ENCODE data around the gene GPR143.
"Not testable (repeated sequence)": the region's sequence is repeated elsewhere in the genome, so short reads cannot be mapped to it uniquely, and the experiment has no call there.

The GPR143 gene

DNA sequence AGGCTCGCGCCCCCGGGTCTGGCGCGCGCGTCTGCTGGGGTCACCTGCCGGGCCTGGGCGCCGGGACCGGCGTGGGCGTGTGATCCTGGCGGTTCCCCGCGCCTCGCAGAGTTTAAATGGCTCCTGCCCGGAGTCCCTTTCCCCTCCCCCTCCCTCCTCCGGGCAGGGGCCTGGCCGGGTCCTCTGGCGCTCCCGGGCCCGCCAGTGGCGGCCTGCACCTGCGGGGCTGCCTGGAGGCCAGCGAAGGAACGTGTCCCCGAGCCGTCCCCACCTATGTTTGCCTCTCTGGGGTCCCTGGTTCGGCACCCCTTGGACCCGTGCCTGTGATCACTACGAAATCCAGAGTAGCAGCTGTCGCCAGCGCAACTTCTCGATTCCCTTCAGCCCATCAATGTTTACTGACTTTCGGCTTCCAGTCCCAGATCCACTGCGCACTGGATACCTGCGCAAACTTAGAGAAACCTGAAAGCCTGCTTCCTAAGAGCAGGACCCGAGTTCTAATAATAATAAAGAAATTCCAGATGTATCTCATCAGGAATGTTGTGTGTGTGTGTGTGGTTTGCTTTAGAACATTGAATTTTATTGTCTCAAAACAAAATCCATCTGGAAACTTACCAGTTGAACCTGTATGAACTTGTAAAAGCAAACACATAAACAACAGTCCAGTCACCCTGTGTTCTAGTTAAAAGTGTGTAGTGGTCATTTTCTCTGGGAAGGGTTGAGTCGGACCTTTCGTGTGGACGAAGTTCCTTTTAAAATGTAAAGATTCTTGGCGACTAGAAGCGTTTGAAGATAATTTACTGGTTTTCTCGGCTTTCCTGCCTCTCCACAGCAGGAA lies 21.4 kb upstream of the GPR143 start:
- FAIRE-seq (no peak), DNase-seq (ENCODE audit: insufficient read length) (no peak)
- TF ChIP-seq POLR2AphosphoS5 (IDR thresholded peaks at IDR 0.05; ENCODE audit: low read depth, low read length): no peak
- no peak for TF ChIP-seq POLR2A (IDR thresholded peaks at IDR 0.05; ENCODE audit: low read depth, low read length)
- TF ChIP-seq TAF1 (IDR thresholded peaks at IDR 0.05; ENCODE audit: borderline replicate concordance, low read depth, low read length): no peak

DNA sequence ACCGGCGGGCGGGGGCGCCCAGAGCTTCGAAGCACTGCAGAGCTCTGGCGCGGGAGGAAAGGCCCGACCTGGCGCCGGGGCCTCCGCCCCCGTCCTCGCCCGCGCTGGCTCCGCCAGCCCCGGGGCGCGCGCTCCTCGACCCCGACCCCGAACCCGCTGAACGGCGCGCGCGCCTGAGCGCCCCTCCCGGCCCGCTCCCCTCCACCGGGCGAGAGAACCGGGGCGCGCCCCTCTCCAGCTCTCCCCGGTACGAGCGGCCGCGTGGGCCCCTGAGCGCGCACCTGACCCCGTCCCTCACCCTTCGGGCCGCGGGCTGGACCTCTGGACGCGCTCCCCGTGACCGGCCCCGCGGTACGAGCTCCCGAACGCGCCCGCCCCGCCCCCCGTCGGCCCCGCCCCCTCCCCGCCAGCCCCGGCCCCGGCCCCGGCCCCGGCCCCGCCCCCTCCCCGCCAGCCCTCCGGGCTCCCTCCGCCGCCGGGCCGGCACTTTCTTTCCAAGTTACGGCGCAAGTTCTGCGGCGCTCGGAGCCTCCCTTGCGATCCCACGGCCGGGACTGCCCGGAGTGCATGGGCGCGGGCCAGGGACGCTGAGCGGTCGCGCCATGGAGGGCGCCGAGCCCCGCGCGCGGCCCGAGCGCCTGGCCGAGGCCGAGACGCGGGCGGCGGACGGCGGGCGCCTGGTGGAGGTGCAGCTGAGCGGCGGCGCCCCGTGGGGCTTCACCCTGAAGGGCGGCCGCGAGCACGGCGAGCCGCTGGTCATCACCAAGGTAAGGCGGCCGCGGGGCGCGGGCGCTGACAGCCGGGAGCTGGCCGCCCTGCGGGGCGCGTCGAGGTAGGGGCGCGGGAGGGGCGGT lies 20.5 kb upstream of the GPR143 start, which contains the start of gene SHROOM2:
SHROOM2 (plus strand) TSS at position 486 of the 854 bp plus-strand sequence; CDS start at position 603, 117 bp downstream.
- TF ChIP-seq POLR2AphosphoS5 (IDR thresholded peaks at IDR 0.05; ENCODE audit: low read depth, low read length) (no peak), POLR2A (IDR thresholded peaks at IDR 0.05; ENCODE audit: low read depth, low read length) (no peak), TAF1 (IDR thresholded peaks at IDR 0.05; ENCODE audit: borderline replicate concordance, low read depth, low read length) (no peak)
- FAIRE-seq: no peak
- DNase-seq (ENCODE audit: insufficient read length): no peak

DNA sequence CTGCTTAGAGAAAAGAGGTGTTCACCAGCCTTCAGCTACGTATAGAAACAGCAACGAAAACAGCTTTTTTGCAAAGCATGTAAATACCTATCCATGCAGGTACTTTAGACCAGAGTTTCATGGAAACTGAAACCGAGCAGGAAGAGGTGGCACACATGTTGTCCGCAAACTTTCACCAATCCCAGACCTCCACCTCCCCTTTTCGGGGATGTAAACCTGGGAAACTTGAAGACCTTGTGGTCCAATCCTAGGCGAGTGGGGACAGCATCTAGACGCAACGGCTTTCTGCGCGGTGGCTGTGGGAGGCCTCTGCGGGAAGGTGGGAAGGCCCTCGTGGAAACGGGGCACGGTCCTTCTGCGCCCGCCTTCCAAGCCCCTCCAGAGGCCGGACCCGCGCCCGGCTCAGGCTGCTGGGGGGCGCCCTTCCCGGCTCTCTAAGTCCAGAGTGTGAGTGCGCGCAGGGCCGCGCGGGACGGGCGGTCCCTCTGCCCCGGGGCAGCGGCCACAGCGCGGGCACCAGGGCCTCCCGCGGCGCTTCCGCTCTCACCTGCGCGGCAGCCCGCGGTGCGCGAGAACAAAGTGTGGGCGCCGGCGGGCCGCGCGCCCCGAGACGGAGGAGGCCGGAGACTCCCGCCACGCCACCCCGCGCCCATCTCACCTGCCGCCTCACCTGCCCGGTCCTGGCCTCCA lies 19.8 kb upstream of the GPR143 start:
- FAIRE-seq (no peak), DNase-seq (ENCODE audit: insufficient read length) (no peak)
- TF ChIP-seq POLR2A (IDR thresholded peaks at IDR 0.05; ENCODE audit: low read depth, low read length) (no peak), POLR2AphosphoS5 (IDR thresholded peaks at IDR 0.05; ENCODE audit: low read depth, low read length) (no peak), TAF1 (IDR thresholded peaks at IDR 0.05; ENCODE audit: borderline replicate concordance, low read depth, low read length) (no peak)

DNA sequence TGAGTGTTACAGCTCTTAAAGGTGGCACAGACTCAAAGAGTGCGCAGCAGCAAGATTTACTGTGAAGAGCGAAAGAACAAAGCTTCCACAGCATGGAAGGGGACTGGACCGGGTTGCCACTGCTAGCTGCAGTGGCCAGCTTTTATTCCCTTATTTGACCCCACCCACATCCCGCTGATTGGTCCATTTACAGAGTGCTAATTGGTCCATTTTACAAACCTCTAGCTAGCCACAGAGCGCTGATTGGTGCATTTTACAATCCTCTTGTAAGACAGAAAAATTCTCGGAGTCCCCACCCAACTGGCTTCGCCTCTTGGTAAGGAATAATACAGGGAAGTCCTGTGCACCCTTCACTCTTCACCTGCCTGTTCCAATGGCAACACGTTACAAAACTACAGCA lies 18.7 kb upstream of the GPR143 start:
- FAIRE-seq (no peak), DNase-seq (ENCODE audit: insufficient read length) (no peak)
- no peak for TF ChIP-seq POLR2AphosphoS5 (IDR thresholded peaks at IDR 0.05; ENCODE audit: low read depth, low read length)
- TF ChIP-seq TAF1 (IDR thresholded peaks at IDR 0.05; ENCODE audit: borderline replicate concordance, low read depth, low read length): no peak
- TF ChIP-seq POLR2A (IDR thresholded peaks at IDR 0.05; ENCODE audit: low read depth, low read length): no peak

- FAIRE-seq (no peak), DNase-seq (ENCODE audit: insufficient read length) (no peak)
- TF ChIP-seq POLR2A (IDR thresholded peaks at IDR 0.05; ENCODE audit: low read depth, low read length): no peak
- no peak for TF ChIP-seq TAF1 (IDR thresholded peaks at IDR 0.05; ENCODE audit: borderline replicate concordance, low read depth, low read length)
- no peak for TF ChIP-seq POLR2AphosphoS5 (IDR thresholded peaks at IDR 0.05; ENCODE audit: low read depth, low read length)
Measured at GRCh38 chrX:9781941-9782340, 16.3 kb upstream of the GPR143 start.

GRCh38 chrX:9775930-9776329 lies 10.3 kb upstream of the GPR143 start:
- DNase-seq (ENCODE audit: insufficient read length): no peak
- no peak for TF ChIP-seq POLR2AphosphoS5 (IDR thresholded peaks at IDR 0.05; ENCODE audit: low read depth, low read length)
- TF ChIP-seq TAF1 (IDR thresholded peaks at IDR 0.05; ENCODE audit: borderline replicate concordance, low read depth, low read length): no peak
- TF ChIP-seq POLR2A (IDR thresholded peaks at IDR 0.05; ENCODE audit: low read depth, low read length): no peak
- FAIRE-seq: no peak

DNA sequence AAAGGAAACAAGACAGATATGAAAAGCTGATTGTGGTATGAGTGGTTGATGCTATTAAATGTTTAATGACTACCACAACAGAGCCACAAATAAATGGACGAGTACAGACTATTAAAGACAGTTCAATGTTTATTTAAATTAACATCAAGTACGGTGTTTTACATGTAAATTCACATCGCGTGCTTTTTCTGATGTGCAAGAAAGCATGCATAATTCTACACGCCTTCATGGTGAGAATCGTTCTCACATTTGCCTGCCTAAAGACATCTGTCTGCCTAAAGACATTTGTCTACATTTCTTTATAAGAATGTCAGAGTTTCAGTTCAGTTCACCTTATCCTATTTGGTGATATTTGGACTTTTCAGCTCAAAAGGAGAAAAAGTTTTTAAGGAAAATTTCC lies 7.3 kb upstream of the GPR143 start:
- no peak for FAIRE-seq
- TF ChIP-seq TAF1 (IDR thresholded peaks at IDR 0.05; ENCODE audit: borderline replicate concordance, low read depth, low read length) (no peak), POLR2AphosphoS5 (IDR thresholded peaks at IDR 0.05; ENCODE audit: low read depth, low read length) (no peak), POLR2A (IDR thresholded peaks at IDR 0.05; ENCODE audit: low read depth, low read length) (no peak)

DNA sequence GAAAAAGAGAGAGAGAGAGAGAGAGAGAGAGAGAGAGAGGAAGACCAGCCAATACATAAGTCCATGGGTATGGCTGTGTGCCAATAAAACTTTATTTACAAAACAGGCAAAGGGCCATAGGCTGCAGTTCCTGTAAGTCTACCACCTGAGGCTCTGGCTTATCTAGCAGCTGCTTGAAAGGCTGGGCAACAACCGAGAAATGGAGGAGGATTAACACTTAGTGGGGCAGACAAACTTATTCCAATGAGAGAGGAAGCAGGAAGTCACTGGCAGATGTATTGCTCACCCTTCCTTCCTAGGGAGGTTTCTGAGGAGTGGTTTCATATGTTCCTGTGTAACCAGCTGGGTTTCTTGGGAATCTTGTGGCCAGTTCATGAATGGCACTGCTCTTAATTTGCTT lies 4.7 kb upstream of the GPR143 start:
- DNase-seq (ENCODE audit: insufficient read length) (no peak), FAIRE-seq (no peak)
- TF ChIP-seq POLR2AphosphoS5 (IDR thresholded peaks at IDR 0.05; ENCODE audit: low read depth, low read length) (no peak), TAF1 (IDR thresholded peaks at IDR 0.05; ENCODE audit: borderline replicate concordance, low read depth, low read length) (no peak), POLR2A (IDR thresholded peaks at IDR 0.05; ENCODE audit: low read depth, low read length) (no peak)

More for the DNA sequence above, 7.3 kb upstream of the GPR143 start:
- DNase-seq (ENCODE audit: insufficient read length): no peak

GRCh38 chrX:9768321-9768839 lies 2.7 kb upstream of the GPR143 start:
- not testable (repeated sequence) for DNase-seq (ENCODE audit: insufficient read length); FAIRE-seq

DNA sequence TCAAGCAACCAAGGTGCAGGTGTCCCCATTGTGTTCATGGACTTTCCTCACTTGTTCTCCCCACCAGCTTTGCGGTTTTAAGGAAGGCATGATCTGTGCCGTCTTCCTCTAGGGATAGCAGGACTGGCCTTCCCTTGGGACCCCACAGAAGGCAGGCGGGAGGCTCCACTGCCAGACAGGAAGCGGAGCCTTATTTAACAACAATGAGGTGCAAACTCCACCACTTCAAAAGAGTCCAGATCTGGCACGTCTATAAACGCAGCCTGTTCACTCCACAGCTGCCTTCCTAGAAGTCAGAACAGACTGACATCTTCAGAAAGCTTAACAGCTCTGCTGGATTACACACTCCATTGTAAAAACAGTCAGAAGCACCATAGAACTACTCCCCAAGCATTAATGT lies 1.7 kb upstream of the GPR143 start:
- TF ChIP-seq TAF1 (IDR thresholded peaks at IDR 0.05; ENCODE audit: borderline replicate concordance, low read depth, low read length): no peak
- no peak for TF ChIP-seq POLR2AphosphoS5 (IDR thresholded peaks at IDR 0.05; ENCODE audit: low read depth, low read length)
- TF ChIP-seq POLR2A (IDR thresholded peaks at IDR 0.05; ENCODE audit: low read depth, low read length): no peak
- DNase-seq (ENCODE audit: insufficient read length) (no peak), FAIRE-seq (no peak)

- no peak for DNase-seq (ENCODE audit: insufficient read length)
- TF ChIP-seq POLR2AphosphoS5 (IDR thresholded peaks at IDR 0.05; ENCODE audit: low read depth, low read length): no peak
- no peak for TF ChIP-seq POLR2A (IDR thresholded peaks at IDR 0.05; ENCODE audit: low read depth, low read length)
- no peak for TF ChIP-seq TAF1 (IDR thresholded peaks at IDR 0.05; ENCODE audit: borderline replicate concordance, low read depth, low read length)
- FAIRE-seq: no peak
Measured at GRCh38 chrX:9765072-9765736, 443 bp downstream of the GPR143 start.

Measured in GM12892 (cell line).